ENCODE results near the gene EEPD1. TPM values are rescaled to one million over a fixed set of nuclear protein-coding genes. Genes with fewer than 3 reads are reported as not detected.

EEPD1 gene
- total RNA-seq, 1 experiment from 2014 or later: 5.0 TPM

- H3K27ac Mint-ChIP-seq: no peak overlapping the region
Observed at GRCh38 chr7:36128448-36129047, 24.5 kb upstream of the EEPD1 start.

More at GRCh38 chr7:36128448-36129047, 24.5 kb upstream of the EEPD1 start:
- H3K9ac ChIP-seq (ENCODE audit: extremely low read depth, insufficient read length, low read length): no peak overlapping the region
- no peak overlapping the region for H3K56ac ChIP-seq (ENCODE audit: insufficient read length, low read depth, low read length)
- no peak overlapping the region for H4K91ac ChIP-seq (ENCODE audit: insufficient read length, low read depth, low read length)
- no peaks in the 10 kb centered on the region for H3K4me1 ChIP-seq (ENCODE audit: insufficient read depth, low read length)
- no peaks in the 10 kb centered on the region for H3K9me3 ChIP-seq (ENCODE audit: control insufficient read depth, low read depth, low read length)
- no peak overlapping the region for H2BK5ac ChIP-seq (ENCODE audit: insufficient read length, low read length)
- no peak overlapping the region for H3K27ac ChIP-seq (ENCODE audit: insufficient read length, low read depth, low read length)
- H2BK12ac ChIP-seq (ENCODE audit: insufficient read length, low read depth, low read length): no peak overlapping the region
- no peaks in the 10 kb centered on the region for H3K23me2 ChIP-seq (ENCODE audit: insufficient read length, low read depth, low read length, poor library complexity, severe bottlenecking)
- no peak overlapping the region for H3K23ac ChIP-seq (ENCODE audit: insufficient read length, low read depth, low read length)
- H2BK15ac ChIP-seq (ENCODE audit: low read depth, low read length): no peak overlapping the region
- no peaks in the 10 kb centered on the region for H3K36me3 Mint-ChIP-seq (ENCODE audit: insufficient read depth in 1 of 3, low read depth in 3 of 3)
- no CpG with 5 or more reads among the region's 10 CpGs for WGBS (ENCODE audit: extremely low coverage, insufficient read length, low lambda C conversion rate)
- H2BK20ac ChIP-seq (ENCODE audit: low read depth, low read length, poor library complexity, severe bottlenecking): no peak overlapping the region
- no peaks in the 10 kb centered on the region for H3K79me1 ChIP-seq (ENCODE audit: insufficient read depth, low read depth, low read length, poor library complexity, severe bottlenecking)
- no peak overlapping the region for H2AK5ac ChIP-seq (ENCODE audit: insufficient read length, low read length)
- H3K9me3 Mint-ChIP-seq: peaks cover 8 to 9% of the 10 kb centered on the region in 2 experiments; a peak in 4 of 5 replicates
- H3K4me1 Mint-ChIP-seq: peaks cover 1 to 6% of the 10 kb centered on the region in 2 experiments; a peak in 2 of 4 replicates
- H3K27me3 ChIP-seq (ENCODE audit: insufficient read depth, low read length): no peaks in the 10 kb centered on the region
- TF ChIP-seq CTCF (conservative IDR thresholded peaks at IDR 0.05): peak; percentile 75
- H3T11ph ChIP-seq (ENCODE audit: low read length): no peak overlapping the region
- DNase-seq: peak; percentile 52
- H4K8ac ChIP-seq (replicated peaks; ENCODE audit: insufficient read length, low read depth, low read length): no peak overlapping the region
- 0 out of 2 replicates have a peak, but pooled peaks cover 2% of the 10 kb centered on the region for H3K27me3 Mint-ChIP-seq (ENCODE audit: low read depth)
- H2BK120ac ChIP-seq (ENCODE audit: low read depth, low read length, poor library complexity, severe bottlenecking): no peak overlapping the region
- no peak overlapping the region for H3K4me2 ChIP-seq (ENCODE audit: insufficient read depth, insufficient read length, low read length)
- no peak overlapping the region for H3K4me3 Mint-ChIP-seq
- H2AFZ ChIP-seq (ENCODE audit: low read length): no peak overlapping the region
- H4K5ac ChIP-seq (ENCODE audit: insufficient read length, low read depth, low read length): no peak overlapping the region
- no peaks in the 10 kb centered on the region for H4K20me1 ChIP-seq (ENCODE audit: control insufficient read depth, insufficient read depth, insufficient read length)
- no peak overlapping the region for H3K4ac ChIP-seq (ENCODE audit: low read depth, low read length)
- H3K79me2 ChIP-seq (ENCODE audit: insufficient read depth, low read length): no peaks in the 10 kb centered on the region
- no peak overlapping the region for H3K18ac ChIP-seq (ENCODE audit: insufficient read length, low read depth, low read length)
- H3K14ac ChIP-seq (ENCODE audit: insufficient read depth, low read length): no peak overlapping the region

Measured in H9 (cell line).